Esophagus squamous epithelium (tissue), 5 donors: ENCODE results near the gene SERPINA4. TPM values are rescaled to one million over a fixed set of nuclear protein-coding genes. Genes with fewer than 3 reads are reported as not detected.

Experiments used
- DNase-seq: peaks from one replicate; lab custom pipeline; 2025; lab: John Stamatoyannopoulos, UW
- H3K27ac ChIP-seq, 4 donors: fragments of 200-600 bp; sonication (generic); one replicate each; pipeline ENCODE4 v1.5.1; 2016 to 2019; ENCODE audit warnings: mild to moderate bottlenecking in 1 of 4
- H3K27me3 ChIP-seq, 4 donors: fragments of 200-600 bp; sonication (generic); 1 replicate in 3 of 4; 2 replicates in 1 of 4; pipeline versions ENCODE4 v1.5.1 to v1.6.0; 2017 to 2021; ENCODE audit warnings: antibody characterized with exemption in 1 of 4
- H3K36me3 ChIP-seq, 3 donors: fragments of 200-600 bp; sonication (generic); one replicate each; pipeline ENCODE4 v1.5.1; 2016 to 2019
- H3K4me1 ChIP-seq, 3 donors: fragments of 200-600 bp; sonication (generic); one replicate each; pipeline ENCODE4 v1.5.1; 2017 to 2019
- H3K4me3 ChIP-seq, 4 donors: fragments of 200-600 bp; sonication (generic); 1 replicate in 3 of 4; 2 replicates in 1 of 4; pipeline ENCODE4 v1.5.1; 2016 to 2019; ENCODE audit warnings: mild to moderate bottlenecking in 2 of 4, moderate library complexity in 1 of 4
- H3K9me3 ChIP-seq, 3 donors: fragments of 200-600 bp; sonication (generic); one replicate each; pipeline ENCODE4 v1.5.1; 2016 to 2019
- CTCF ChIP-seq, 6 experiments: fragments of 450-650 bp in 4 of 6; fragments of 200-600 bp in 2 of 6; sonication (generic) in 2 of 6; IDR thresholded peaks; one replicate each; pipeline ENCODE4 v1.5.1; 2016 to 2019; ENCODE audit warnings: antibody characterized with exemption in 6 of 6, mild to moderate bottlenecking in 4 of 6, moderate library complexity in 4 of 6
- POLR2A ChIP-seq, 4 donors: fragments of 450-650 bp; IDR thresholded peaks; one replicate each; pipeline ENCODE4 v1.6.1; 2017; ENCODE audit warnings: antibody characterized with exemption in 4 of 4, mild to moderate bottlenecking in 4 of 4, moderate library complexity in 3 of 4
- WGBS, 2 donors: methylation state at CpG; one replicate each; pipeline ENCODE4 v1.1.5; 2018; 5-methylcytosine and 5-hydroxymethylcytosine counted together
- intact Hi-C: fragments of 100-400 bp; cut with DNase I; formaldehyde crosslinking; loops from one replicate; pipeline ENCODE4 v1.15.0; 2022
- total RNA-seq, 4 donors: library from RNA; depleted of rRNA; stranded (reverse); fragments of >200 nt; gene quantifications; one replicate each; pipeline ENCODE4 v1.1.0, GENCODE V29; 2016
- donor health status: DM: yes; HTN: yes; CAD: no.

SERPINA4 gene
- total RNA-seq, 4 donors from 2014 or later: not detected

DNA sequence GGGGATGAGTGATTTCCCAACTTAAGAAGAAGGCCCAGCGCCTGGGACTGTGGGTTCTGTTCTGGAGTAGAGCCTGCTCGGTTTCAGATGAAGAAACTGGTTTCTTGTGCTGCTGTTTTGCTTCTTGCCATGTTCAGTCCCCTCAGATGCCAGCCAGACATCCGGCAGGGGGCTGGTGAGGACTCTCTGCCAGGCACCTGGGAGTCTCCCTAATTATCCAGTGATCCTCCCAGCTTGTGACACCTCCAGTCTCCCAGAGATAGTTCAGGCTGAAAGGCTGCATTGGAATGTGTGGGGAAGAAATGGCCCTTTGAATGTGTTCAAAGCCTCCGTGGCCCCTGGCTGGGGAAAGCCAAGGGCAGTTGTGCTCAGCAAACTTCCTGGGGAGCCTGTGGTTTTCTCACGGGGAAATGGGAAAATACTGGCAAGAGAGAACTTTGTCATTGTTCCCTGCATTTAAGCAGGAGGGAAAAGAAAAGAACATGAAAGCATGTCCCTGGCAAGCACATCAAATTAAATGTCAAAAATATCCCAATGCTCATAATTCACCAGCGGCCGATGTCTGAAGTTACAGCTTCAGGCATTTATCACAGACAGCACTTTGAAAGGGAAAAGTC lies 43.5 kb upstream of the SERPINA4 start:
- H3K27me3 ChIP-seq: peaks cover 0 to 4% (median 0%) of the 10 kb centered on the region in 4 donors
- intact Hi-C loops: no loop called here
- DNase-seq: no peak
- TF ChIP-seq CTCF (IDR thresholded peaks at IDR 0.05) (no peak), POLR2A (IDR thresholded peaks at IDR 0.05) (no peak)
- no peaks in the 10 kb centered on the region for H3K4me1 ChIP-seq
- no peaks in the 10 kb centered on the region for H3K36me3 ChIP-seq
- H3K27ac ChIP-seq: no peak overlapping the region
- 29 to 44% methylated on average over 2 to 6 of the region's 7 CpGs for WGBS, 2 donors
- H3K9me3 ChIP-seq: no peaks in the 10 kb centered on the region
- H3K4me3 ChIP-seq: no peak overlapping the region

DNA sequence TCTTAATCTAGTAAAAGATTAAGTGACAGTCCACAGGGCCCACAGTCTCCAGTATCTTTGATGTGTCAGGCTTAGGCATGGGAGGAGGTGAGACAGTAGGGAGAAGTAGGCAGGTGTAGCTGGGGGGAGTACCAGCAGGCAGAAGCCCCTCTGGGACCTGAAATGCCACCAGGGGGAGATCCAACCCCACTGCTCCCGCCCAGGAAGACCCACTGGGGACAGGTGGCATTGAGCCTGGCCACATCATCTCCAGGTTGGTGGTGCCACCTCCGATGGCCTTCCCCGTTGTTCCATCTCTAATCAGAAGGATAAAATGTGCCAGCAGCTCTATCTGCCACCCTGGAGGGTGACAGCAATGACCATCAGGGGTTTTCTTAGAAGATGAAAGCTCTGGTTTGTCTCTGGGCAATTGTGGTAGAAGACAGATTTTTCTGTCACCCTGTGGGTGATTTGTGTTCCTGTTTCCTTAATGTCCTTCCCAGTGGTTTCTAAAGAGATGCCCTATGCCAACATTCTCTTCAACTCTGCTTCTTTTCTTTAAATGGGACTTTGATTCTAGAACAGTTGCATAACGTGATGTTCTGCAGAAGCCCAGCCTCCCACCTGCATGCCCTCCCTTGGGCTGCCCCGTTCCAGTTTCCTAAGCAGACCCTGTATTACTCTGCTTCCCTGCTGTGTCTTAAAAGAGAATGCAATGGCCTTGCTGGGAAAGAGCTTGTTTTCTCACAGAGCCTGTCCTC lies 39.7 kb upstream of the SERPINA4 start:
- Histone ChIP-seq H3K4me3 (no peak overlapping the region), H3K4me1 (no peaks in the 10 kb centered on the region), H3K27me3 (peaks cover 0 to 4% (median 0%) of the 10 kb centered on the region in 4 donors), H3K9me3 (no peaks in the 10 kb centered on the region), H3K36me3 (no peaks in the 10 kb centered on the region), H3K27ac (no peak overlapping the region)
- TF ChIP-seq POLR2A (IDR thresholded peaks at IDR 0.05) (no peak), CTCF (IDR thresholded peaks at IDR 0.05) (no peak)
- intact Hi-C loops: no loop called here
- 57 to 75% methylated on average over 4 of the region's 5 CpGs for WGBS, 2 donors
- no peak for DNase-seq

DNA sequence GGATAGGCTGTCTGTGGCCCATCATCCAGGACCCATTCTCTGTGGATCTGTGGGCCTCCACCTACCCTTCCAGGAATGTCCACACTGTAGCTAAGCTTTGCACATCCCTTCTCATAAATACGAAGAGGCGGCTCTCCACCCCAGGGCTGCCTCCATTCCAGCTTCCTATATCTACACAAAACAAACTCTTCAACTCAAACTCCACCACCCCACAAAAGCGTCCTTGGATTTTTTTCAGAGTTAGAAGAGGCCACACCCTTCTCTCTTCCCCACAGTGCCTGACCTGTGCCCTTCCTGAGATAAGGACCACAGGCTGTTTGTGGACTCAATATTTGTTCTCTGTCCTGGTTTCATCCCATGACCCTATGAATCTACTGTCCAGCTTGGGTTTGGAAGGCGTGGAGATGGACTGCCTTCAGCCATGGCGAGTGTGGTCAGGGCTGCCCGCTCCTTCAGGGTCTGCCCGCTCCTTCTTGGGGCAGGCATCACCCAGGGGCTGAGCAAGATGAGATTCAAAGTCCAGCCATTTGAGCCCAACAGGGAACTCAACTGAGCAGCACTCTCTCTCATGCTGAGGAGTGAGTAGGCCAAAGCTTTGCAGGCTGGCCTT lies 39.0 kb upstream of the SERPINA4 start:
- H3K4me3 ChIP-seq: no peak overlapping the region
- no peak for DNase-seq
- intact Hi-C loops: no loop called here
- no peaks in the 10 kb centered on the region for H3K36me3 ChIP-seq
- H3K27ac ChIP-seq: no peak overlapping the region
- H3K4me1 ChIP-seq: no peaks in the 10 kb centered on the region
- no peak for TF ChIP-seq POLR2A (IDR thresholded peaks at IDR 0.05)
- 90 to 91% methylated on average over 5 to 7 of the region's 7 CpGs for WGBS, 2 donors
- H3K27me3 ChIP-seq: peaks cover 0 to under 1% (median 0%) of the 10 kb centered on the region in 4 donors
- H3K9me3 ChIP-seq: no peaks in the 10 kb centered on the region

DNA sequence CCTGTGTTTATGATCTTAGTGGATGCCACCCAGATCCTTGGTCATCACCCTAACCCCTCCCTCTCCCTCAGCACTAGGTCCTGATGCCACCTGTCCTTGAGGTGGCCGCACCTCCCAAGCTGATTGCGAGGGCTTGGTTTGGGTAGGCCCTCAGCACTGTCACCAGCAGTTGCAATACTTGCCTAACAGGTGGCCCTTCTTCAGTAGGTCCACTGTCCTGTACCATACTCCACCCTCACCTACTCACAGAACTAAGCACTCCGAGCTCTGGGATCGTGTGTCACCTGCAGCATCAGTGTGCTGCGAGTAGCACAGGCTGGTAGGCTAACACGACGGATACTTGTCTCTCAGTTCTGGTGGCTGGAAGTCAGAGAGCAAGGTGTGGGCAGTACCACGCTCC lies 38.0 kb upstream of the SERPINA4 start:
- no peak for DNase-seq
- no peak for TF ChIP-seq CTCF (IDR thresholded peaks at IDR 0.05)
- no peak for TF ChIP-seq POLR2A (IDR thresholded peaks at IDR 0.05)
- no peak overlapping the region for H3K4me3 ChIP-seq
- no peaks in the 10 kb centered on the region for H3K36me3 ChIP-seq
- no peaks in the 10 kb centered on the region for H3K27me3 ChIP-seq
- no peaks in the 10 kb centered on the region for H3K4me1 ChIP-seq
- H3K9me3 ChIP-seq: no peaks in the 10 kb centered on the region
- 91 to 100% methylated on average over 3 to 8 of the region's 8 CpGs for WGBS, 2 donors
- H3K27ac ChIP-seq: no peak overlapping the region
- intact Hi-C loops: no loop called here

DNA sequence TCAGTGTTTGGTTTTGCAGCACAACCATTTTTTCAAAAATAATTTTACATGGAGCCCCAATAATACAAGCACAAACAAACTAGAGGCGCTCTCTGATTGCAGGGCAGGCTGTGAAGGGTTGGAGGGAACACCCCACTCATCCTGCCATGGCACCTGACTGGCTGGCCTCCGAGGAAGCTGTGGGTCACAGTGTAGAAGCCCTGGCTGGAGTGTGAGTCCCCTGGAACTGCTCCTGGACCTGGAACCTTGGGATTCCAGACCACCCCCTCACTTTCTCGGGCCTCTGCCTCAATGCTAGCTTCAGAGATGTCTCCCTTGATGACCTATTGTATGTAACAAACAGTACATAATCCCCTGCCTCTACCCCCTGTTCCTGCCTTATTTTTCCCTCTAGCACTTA lies 37.1 kb upstream of the SERPINA4 start:
- TF ChIP-seq CTCF (IDR thresholded peaks at IDR 0.05) (no peak), POLR2A (IDR thresholded peaks at IDR 0.05) (no peak)
- no peaks in the 10 kb centered on the region for H3K4me1 ChIP-seq
- H3K27me3 ChIP-seq: no peaks in the 10 kb centered on the region
- DNase-seq: no peak
- no peaks in the 10 kb centered on the region for H3K9me3 ChIP-seq
- WGBS, 2 donors: 27 to 60% methylated on average over 2 to 3 of the region's 3 CpGs
- no peak overlapping the region for H3K27ac ChIP-seq
- H3K4me3 ChIP-seq: no peak overlapping the region
- no peaks in the 10 kb centered on the region for H3K36me3 ChIP-seq
- intact Hi-C loops: no loop called here
